GM12878 (cell line): ENCODE results near the gene ARHGEF6. TPM values are rescaled to one million over a fixed set of nuclear protein-coding genes. Genes with fewer than 3 reads are reported as not detected.

ENCODE experiments used
- ATF2 ChIP-seq: IDR thresholded peaks from 2 replicates; pipeline ENCODE4 v1.6.1; 2012; ENCODE audit warnings: low read length, inconsistent platforms
- CBX5 ChIP-seq: sonication (generic); IDR thresholded peaks from 2 replicates; pipeline ENCODE4 v1.6.1; 2016; ENCODE audit warnings: low read depth, moderate library complexity, mild to moderate bottlenecking, inconsistent platforms
- HDAC6 ChIP-seq: fragments of 200-600 bp; sonication (generic); IDR thresholded peaks from one replicate; pipeline ENCODE4 v1.8.0; 2017; ENCODE audit warnings: antibody characterized with exemption; ENCODE audit not compliant: unreplicated experiment
- HDGF ChIP-seq: fragments of 450-650 bp; IDR thresholded peaks from 2 replicates; pipeline ENCODE4 v1.6.1; 2016; ENCODE audit warnings: antibody characterized with exemption
- MEF2A ChIP-seq: IDR thresholded peaks from 2 replicates; pipeline ENCODE4 v1.6.1; 2011; ENCODE audit warnings: low read depth, mild to moderate bottlenecking, low read length, moderate library complexity; ENCODE audit not compliant: insufficient read depth
- NR2C2 ChIP-seq: IDR thresholded peaks from 2 replicates; pipeline ENCODE4 v1.6.1; 2011; ENCODE audit warnings: borderline replicate concordance, low read depth; ENCODE audit not compliant: control insufficient read depth, insufficient read length
- PRDM15 ChIP-seq: fragments of 450-650 bp; formaldehyde crosslinking; IDR thresholded peaks from 2 replicates; pipeline ENCODE4 v1.4.0; 2020; ENCODE audit warnings: mild to moderate bottlenecking, moderate library complexity
- ZNF24 ChIP-seq: fragments of 450-650 bp; IDR thresholded peaks from 2 replicates; pipeline ENCODE4 v1.6.1; 2017; ENCODE audit warnings: antibody characterized with exemption, mild to moderate bottlenecking
- ZSCAN29 ChIP-seq: fragments of 450-650 bp; IDR thresholded peaks from 2 replicates; pipeline ENCODE4 v1.6.1; 2017; ENCODE audit warnings: mild to moderate bottlenecking, moderate library complexity
- polyA plus RNA-seq, 11 experiments: library from polyadenylated mRNA; depleted of rRNA in 4 of 11; unstranded in 6 of 11; stranded (reverse) in 5 of 11; fragments of >200 nt; fragmentation: Nextera tagmentation in 4 of 11; fragmentation: Illumina TruSeq in 1 of 11; extraction: Ambion mirVana in 4 of 11; extraction: Trizol in 1 of 11; gene quantifications; 1 replicate in 1 of 11; 2 replicates in 10 of 11; pipeline versions ENCODE4 v1.2.1 to v1.2.3, GENCODE V29; 2011 to 2016; ENCODE audit warnings: inconsistent platforms in 2 of 11, missing spikeins in 2 of 11, low read depth in 1 of 11
- total RNA-seq, 4 experiments: library from RNA; depleted of rRNA in 3 of 4; stranded (reverse); fragments of >200 nt in 3 of 4; fragmentation: Illumina TruSeq in 1 of 4; extraction: Trizol in 1 of 4; gene quantifications; 2 replicates each; pipeline versions ENCODE4 v1.2.1 to v1.2.3, GENCODE V29; 2013 to 2021

ARHGEF6 gene
- total and polyA plus RNA-seq, 10 of the 15 experiments (the other 5 are each of a cell fraction or from before 2014, with no cell fraction given) = 5.4 to 29.7 (median 18.0) TPM

GRCh38 chrX:136762820-136763452, 17.8 kb downstream of the ARHGEF6 start (continued):
- no peak for TF ChIP-seq PRDM15 (CRISPR knock-in tag)
- TF ChIP-seq HDGF = no peak
- TF ChIP-seq MEF2A = no peak
- TF ChIP-seq ZSCAN29 = no peak
- TF ChIP-seq CBX5 = no peak
- TF ChIP-seq NR2C2 = no peak
- TF ChIP-seq HDAC6 = no peak
- TF ChIP-seq ATF2 = no peak
- TF ChIP-seq ZNF24 = no peak
